NCI-H146 treated with DMSO at 0.1 percent for 48 hours (cell line): ENCODE results near the gene ESF1.

ENCODE experiments used
- DNase-seq: peaks from one replicate; lab custom pipeline; 2025; ENCODE audit not compliant: unreplicated experiment; lab: John Stamatoyannopoulos, UW

The ESF1 gene

DNA sequence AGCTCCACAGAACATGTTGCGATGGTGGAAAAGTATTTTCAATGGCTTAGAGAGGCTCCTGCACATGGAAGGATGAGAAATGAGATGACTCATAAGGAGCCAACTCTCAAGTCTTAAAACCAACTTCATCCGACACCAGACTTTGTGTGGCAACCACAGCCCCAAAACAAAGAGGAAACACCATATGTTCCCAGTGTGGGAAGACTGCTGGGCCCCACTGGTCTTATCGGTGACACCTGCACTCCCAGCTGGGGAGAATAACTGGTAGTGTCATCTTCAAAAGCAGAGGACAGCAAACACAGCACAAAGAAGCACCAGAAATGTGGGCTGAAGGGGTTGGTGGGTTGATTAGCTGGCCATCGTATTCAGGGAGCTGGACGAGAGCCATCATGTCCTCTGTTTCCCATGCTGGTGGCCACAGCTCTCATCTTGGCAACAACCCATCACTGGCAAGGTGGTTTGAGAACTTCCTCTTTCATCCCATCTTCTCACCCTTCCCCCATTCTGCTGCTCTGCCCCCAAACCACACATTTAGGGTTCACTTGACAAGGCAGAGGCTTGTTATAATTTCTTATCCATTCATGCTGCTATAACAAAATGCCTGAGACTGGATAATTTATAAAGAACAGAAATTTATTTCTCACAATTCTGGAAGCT is 100.0 kb downstream of the ESF1 start:
- no peak for DNase-seq

DNA sequence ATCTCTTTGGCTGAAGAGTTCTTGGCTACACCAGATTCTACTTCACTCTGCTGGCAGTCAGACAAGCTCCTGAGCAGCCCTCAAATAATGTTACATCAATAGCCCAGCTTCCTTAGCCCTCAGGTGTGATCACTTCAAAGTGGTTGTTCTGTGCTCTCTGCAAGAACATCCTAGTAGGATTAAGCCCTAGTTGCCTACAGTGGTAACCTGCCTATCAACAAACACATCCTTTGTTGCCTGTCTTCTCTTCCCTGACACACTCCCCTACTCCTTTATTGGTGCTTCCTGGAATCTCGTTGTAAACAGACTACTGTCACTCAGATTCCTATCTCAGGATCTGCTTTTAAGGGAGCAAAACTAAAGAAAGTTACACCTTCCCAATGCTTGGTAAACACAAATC is 100.9 kb downstream of the ESF1 start:
- DNase-seq, result no peak

- no peak for DNase-seq
These were observed 103.2 kb downstream of the ESF1 start for GRCh38 chr20:13681248-13682125.

DNA sequence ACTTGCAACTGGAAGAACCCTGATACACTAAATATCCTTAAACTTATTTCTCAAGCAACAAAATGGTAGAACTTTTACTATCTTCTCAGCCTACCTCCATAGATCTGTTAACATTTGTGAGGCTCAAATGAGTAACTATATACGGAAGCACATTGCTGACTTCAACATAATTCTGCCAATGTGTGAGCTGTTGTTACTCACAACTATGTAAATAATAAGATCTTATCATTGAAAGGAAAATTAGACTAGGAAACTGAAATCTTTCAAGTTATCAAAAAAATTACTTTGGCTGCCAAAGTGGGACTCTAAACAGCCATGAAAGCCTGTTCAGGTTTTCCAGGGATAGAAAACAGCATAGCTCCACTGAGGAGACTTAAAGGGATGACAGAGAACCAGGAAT is 105.8 kb downstream of the ESF1 start:
- DNase-seq, result no peak

DNA sequence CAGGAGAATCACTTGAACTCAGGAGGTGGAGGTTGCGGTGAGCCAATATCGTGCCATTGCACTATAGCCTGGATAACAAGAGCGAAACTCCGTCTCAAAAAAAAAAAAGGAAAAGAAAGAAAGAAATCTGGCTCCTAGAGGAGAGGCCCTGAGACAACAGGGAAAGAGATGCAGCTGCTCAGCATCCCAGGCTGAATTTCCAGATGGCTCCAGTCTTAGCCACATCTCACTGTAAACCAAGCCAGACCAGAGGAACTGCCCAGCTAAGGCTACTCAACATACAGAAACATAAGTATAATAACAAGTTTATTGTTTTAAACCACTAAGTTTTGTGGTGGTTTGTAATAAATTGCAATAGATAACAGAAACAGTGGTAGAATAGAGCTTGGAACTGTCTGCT is 107.5 kb downstream of the ESF1 start:
- no peak for DNase-seq

DNA sequence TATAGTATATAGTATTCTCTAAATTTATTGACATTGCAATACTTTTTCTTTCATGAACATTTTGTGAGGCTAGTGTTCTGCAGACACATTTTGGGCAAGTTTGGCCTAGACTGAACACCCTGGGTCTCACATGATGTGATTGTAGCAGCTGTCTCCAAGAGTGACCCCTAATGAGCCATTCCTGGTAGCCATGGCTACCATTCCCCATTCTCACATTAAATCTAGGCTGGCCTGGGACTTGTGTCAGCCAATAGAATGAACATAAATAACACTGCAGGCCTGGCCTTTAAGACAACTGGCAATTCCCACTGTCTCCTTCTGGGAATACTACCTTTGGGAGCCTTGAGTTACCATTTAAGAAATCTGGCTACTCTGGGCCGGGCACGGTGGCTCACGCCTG is 108.0 kb downstream of the ESF1 start:
- DNase-seq, result no peak

GRCh38 chr20:13672690-13673089 is 112.0 kb downstream of the ESF1 start:
- DNase-seq, result no peak

- DNase-seq, result no peak
These were observed 112.8 kb downstream of the ESF1 start for GRCh38 chr20:13671916-13672378.

GRCh38 chr20:13671512-13671911 is 113.2 kb downstream of the ESF1 start:
- no peak for DNase-seq

DNA sequence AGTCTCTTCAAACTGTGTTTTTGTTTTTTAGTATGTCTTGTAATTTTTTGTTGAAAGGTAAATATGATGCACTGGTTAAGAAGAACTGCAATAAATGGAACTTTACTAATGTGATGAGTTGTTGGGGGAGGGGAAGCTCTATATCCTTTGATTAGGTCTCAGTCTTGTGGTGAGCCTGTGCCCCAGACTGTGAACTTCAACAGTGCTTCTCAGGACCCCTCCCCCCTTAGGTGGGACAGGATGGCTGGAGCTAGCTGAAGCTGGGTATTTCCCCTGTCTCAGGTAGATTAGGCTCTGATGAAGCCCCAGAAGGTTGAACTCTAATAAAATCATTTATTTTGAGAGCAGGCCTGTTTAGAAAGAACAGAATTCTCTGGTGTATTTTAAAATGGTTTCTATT is 114.6 kb downstream of the ESF1 start:
- no peak for DNase-seq

DNA sequence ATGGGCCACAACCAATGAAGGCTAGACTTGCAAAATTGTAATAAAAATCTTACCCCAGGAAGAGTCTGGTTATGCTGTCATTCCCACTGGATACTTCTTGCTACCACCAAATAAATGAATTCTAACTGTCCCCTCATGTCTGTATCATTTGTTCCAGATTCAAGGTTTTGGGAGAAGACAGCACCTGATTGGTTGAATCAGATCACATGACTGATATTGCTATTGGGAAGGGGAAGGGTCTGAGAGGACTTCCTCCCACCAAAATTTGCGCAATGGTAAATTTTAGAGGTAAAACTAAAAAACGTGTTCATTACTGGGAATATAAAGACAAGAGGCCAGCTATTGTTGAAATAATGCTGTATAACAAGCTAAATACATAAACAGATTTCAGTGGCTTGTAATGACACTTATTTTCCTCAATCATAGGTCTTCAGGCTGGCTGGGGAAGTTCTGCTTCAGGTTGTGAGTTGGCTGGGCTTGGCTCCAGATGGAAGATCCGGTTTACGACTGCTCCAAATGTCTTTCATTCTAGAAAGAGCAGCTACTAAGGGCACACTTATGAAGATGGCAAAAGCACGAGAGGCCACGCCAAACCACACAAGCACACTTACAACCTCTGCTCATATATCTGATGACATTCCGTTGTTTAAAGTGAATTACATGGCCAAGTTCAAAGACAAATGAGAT is 118.9 kb downstream of the ESF1 start:
- DNase-seq, result no peak
